Measurements from ENCODE around the gene ARHGAP26. TPM values are rescaled to one million over a fixed set of nuclear protein-coding genes. Genes with fewer than 3 reads are reported as not detected.

Gene ARHGAP26
- total RNA-seq, 4 donors from 2014 or later: 11.0 to 23.3 (median 14.3) TPM

- no peak overlapping the region for H3K4me3 ChIP-seq (ENCODE audit: low read depth, poor library complexity, severe bottlenecking)
- 68 to 77% methylated on average over 3 of the region's 3 CpGs for WGBS, 2 donors
- no peak for DNase-seq (ENCODE audit: low spot score in 2 of 2)
- TF ChIP-seq CTCF (IDR thresholded peaks at IDR 0.05) (no peak), POLR2A (IDR thresholded peaks at IDR 0.05) (no peak)
- intact Hi-C loops (cut with DNase I; ENCODE audit: low total_unique reads): no loop called here
These were observed 60.8 kb downstream of the ARHGAP26 start for GRCh38 chr5:142831009-142831383.

- intact Hi-C loops (cut with DNase I; ENCODE audit: low total_unique reads): no loop called here
- TF ChIP-seq POLR2A (IDR thresholded peaks at IDR 0.05): no peak
- TF ChIP-seq CTCF (IDR thresholded peaks at IDR 0.05): no peak
- H3K4me3 ChIP-seq (ENCODE audit: low read depth, poor library complexity, severe bottlenecking): no peak overlapping the region
- DNase-seq (ENCODE audit: low spot score in 2 of 2): no peak
- 86 to 95% methylated on average over 3 of the region's 3 CpGs for WGBS, 2 donors
These were observed 62.1 kb downstream of the ARHGAP26 start for GRCh38 chr5:142832263-142832662.

- no peak for TF ChIP-seq POLR2A (IDR thresholded peaks at IDR 0.05)
- TF ChIP-seq CTCF (IDR thresholded peaks at IDR 0.05): no peak
- 92 to 95% methylated on average over 7 of the region's 7 CpGs for WGBS, 2 donors
- DNase-seq (ENCODE audit: low spot score in 2 of 2): no peak
- H3K4me3 ChIP-seq (ENCODE audit: low read depth, poor library complexity, severe bottlenecking): no peak overlapping the region
- intact Hi-C loops (cut with DNase I; ENCODE audit: low total_unique reads): no loop called here
These were observed 63.6 kb downstream of the ARHGAP26 start for GRCh38 chr5:142833517-142834449.

GRCh38 chr5:142834504-142834903, 64.3 kb downstream of the ARHGAP26 start:
- intact Hi-C loops (cut with DNase I; ENCODE audit: low total_unique reads): no loop called here
- H3K4me3 ChIP-seq (ENCODE audit: low read depth, poor library complexity, severe bottlenecking): no peak overlapping the region
- 87 to 89% methylated on average over 4 of the region's 4 CpGs for WGBS, 2 donors
- no peak for DNase-seq (ENCODE audit: low spot score in 2 of 2)
- no peak for TF ChIP-seq CTCF (IDR thresholded peaks at IDR 0.05)
- no peak for TF ChIP-seq POLR2A (IDR thresholded peaks at IDR 0.05)

- no peak overlapping the region for H3K4me3 ChIP-seq (ENCODE audit: low read depth, poor library complexity, severe bottlenecking)
- 96 to 98% methylated on average over 1 of the region's 1 CpG for WGBS, 2 donors
- TF ChIP-seq POLR2A (IDR thresholded peaks at IDR 0.05): no peak
- TF ChIP-seq CTCF (IDR thresholded peaks at IDR 0.05): no peak
- intact Hi-C loops (cut with DNase I; ENCODE audit: low total_unique reads): no loop called here
- no peak for DNase-seq (ENCODE audit: low spot score in 2 of 2)
These were observed 65.4 kb downstream of the ARHGAP26 start for GRCh38 chr5:142835540-142835939.

Measured in lower leg skin (tissue), 4 donors.